Stimulated activated CD4-positive, alpha-beta T cell treated with anti-CD3 and anti-CD28 coated beads, Interleukin-1b, Interleukin-23, amount 100 ng/mL, for 24 hours (primary cell): Measurements from ENCODE around the gene VIPAS39.

Experiments used
- DNase-seq, 4 experiments: peaks; one replicate each; pipeline ENCODE4 v3.0.0-alpha.2; 2020; ENCODE audit warnings: low read depth in 4 of 4, low spot score in 1 of 4

The VIPAS39 gene

DNA sequence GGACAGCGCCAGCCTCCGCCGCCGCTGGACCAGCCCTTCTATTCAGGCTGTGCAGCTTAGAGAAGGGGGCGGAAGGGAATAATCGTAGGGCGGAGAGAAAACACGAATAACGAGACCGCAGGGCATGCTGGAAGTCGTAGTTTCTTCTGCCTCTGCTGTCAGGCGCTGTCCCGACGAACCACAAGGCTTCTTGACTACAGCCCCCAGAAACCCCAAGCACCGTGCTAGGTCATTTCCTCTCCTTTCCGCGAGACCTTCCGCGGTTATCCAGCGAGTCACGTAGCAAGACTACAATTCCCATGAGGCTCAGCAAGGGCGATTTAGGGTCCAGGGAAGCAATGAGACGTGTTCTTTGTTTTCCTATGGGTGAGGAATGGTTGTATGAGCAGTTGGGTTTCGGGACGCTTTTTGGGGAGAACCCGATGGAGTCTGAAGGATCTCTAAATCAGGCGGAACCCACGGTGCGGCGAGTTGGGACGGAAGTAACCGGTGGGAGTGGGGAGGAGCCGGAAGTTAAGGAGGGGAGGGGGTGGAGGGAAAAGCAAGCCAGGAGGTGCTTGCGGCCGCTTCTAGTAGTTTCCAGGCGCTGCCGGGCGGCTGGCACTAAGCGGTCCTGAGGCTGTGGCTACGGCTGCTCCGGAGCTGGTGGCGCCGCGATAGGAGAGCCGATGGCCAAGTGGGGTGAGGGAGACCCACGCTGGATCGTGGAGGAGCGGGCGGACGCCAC, at the start of gene VIPAS39, which contains the start of gene AHSA1:
VIPAS39 (minus strand) TSS at position 80 of the 727 bp plus-strand sequence. CDS start 3,499 bp downstream, outside the sequence.
AHSA1 (plus strand) TSS at position 572 of the 727 bp plus-strand sequence; CDS start at position 669, 97 bp downstream.
- peak; percentile 63 to 90 (median 80) for DNase-seq

- DNase-seq, result no peak
Observed at GRCh38 chr14:77505031-77505430, 47.6 kb upstream of the VIPAS39 start.

DNA sequence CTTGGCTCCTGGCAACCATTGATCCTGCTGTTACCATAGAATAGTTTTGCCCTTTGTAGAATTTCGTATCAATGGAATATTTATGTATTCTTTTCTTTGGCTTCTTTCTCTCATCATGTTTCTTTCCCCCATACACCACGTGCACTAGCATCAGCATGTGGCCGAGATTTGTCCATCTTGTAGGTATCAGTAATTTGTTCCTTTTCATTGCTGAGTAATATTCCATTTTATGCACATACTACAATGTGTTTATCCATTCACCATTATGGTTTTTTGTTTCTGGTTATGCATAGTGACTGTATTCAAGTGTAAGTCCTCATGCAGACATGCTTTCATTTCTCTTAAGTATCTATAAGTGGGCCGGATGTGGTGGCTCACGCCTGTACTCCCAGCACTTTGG, 45.7 kb upstream of the VIPAS39 start:
- no peak for DNase-seq

DNA sequence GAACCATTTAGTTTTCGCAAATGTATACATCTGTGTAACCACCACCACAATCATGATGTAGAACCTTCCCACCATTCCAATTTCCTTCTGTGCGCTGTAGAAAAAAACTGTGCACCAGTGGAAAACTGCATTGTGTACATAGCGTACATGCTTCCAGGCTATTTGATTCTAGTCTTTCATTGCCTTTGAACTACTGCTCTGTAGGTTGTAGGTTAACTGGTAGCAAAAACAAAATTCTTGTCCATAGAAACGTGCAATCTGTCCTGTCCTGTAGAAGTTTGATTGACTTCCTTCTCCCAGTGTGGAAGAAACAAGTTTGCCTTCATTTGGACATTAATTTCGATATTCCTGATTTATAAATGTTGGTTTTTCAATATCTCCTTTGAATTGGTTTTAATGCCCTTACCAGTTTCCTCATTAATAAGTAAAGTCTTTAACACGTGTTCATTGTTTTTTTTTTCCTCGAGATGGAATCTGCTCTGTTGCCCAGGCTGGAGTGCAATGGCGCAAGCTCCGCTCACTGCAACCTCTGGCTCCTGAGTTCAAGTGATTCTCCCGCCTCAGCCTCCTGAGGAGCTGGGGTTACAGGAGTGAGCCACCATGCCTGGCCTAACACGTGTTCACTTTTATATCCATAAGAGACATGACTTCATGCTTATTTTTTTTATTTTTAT, 44.8 kb upstream of the VIPAS39 start:
- no peak for DNase-seq

DNA sequence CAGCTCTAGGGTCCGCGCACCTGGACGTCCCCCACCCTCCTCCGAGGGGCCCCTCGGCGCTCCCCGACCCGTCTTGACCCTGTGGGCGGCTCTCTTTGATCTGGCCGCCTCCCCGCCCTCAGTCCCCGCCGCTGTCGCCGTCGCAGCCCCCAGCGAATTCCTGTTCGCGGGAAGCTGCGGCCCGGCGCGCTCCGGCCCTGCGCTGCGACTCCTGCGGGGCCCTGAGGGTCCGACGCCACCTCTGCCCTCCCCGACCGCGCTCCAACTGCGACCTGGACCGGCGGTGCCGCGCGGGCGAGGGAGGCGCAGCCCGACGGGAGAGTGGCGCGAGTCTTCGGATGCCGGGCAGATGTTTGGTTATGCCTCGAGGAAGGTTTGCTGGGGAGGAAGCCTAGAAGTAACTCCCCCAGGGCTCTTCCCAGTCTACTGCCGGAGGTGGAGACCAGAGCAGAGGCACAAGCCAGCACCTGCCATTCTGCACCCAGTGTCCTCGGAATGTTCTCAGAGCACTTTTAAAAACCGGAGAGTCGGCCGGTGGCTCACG, 41.7 kb upstream of the VIPAS39 start:
- DNase-seq, result no peak

DNA sequence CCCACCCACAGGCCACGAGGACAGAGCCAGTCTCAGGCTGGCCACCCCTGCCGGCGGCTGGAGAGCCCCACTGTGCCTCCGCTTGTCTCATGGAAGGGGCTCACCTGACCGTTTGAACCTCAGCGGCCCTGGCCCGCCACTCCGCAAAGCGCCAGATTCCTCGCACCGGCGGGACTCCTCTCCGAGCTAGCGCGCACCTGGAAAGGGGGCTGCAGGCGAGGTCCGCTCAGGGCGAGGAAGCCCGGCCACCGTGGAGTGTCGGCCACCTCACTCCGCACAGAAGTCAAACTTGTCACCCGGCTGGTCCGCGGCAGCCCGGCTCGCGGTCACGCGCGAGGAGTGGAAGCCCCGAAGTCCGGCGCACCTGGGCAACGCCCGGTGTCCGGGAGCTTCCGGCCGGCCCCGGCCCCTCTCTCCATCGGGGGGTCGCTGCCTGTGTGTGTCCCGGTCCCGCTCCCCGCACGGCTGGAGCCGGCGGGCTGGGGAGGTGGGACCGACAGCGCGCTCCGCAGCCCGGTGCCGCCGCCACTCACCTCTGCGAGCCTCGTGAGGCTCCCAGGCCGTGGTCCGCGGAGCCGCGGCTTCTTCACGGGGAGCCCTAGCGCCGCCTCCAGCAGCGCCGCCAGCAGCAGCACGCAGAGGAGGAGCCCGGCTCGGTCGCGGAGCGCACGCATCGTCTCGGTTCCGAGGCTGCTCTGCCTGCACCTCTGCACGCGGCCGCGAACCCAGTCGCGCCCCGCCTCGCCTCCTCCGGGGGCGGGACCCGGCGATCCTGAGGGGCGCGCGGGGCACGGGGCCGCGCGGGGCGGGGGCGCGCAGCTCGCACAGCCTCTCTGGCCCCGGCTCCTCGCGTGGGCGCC, 40.9 kb upstream of the VIPAS39 start, which contains the start of gene ISM2:
ISM2 (minus strand) TSS at position 697 of the 860 bp plus-strand sequence; CDS start at position 674, 23 bp downstream.
- DNase-seq, result peak in 3 of 4 experiments; percentile 15 to 37 (median 25)

DNA sequence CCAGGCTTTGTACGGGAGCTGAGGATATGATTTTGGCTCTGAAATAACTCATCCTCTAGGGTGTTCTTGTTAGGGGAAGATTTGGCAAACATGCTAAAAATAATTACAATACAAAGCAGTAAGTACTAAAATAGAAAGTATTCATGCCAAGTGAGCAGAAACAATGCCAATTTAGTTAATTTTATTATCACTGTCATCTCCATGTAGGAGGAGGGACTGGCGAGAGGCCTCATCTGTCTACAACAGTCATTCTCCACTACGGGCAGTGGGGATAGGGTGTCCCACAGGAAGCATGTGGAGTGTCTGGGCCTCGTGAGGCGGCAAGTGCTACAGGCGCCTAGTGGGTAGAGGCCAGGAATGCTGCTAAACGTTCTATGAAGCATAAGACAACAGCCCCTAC, 37.9 kb upstream of the VIPAS39 start:
- DNase-seq, result no peak

GRCh38 chr14:77491056-77491455, 33.7 kb upstream of the VIPAS39 start:
- no peak for DNase-seq

DNA sequence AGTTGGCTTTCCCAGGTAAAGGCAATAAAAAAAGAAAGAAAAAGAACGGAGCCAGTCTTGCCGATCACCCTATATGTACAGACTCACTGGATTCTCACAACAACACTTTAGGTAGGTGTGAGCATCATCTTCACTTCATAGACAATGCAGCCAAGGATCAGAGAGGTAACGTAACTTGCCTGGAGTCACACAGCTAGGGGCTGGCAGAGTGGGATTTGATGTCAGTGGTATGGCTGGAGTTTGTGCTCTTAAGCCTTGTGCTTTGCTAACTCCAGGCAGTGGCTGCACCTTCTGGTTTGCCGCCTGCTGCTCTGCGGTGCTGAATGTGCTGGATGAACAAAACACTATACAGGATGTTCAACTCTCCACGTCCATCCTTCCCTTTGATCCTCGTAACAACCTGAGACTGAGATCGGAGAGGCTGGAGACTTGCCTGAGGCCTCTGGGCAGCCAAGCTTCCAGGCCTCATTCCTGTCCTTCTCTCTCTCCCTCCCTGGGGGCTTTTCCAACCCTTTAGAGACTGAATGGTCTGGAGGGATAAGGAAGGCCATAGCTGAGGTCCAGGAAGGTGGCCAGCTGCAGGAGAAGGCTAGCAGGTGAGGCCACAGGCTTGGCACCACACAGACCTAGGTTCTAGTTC, 33.1 kb upstream of the VIPAS39 start:
- no peak for DNase-seq

- DNase-seq, result no peak
Observed at GRCh38 chr14:77489041-77489440, 31.6 kb upstream of the VIPAS39 start.

DNA sequence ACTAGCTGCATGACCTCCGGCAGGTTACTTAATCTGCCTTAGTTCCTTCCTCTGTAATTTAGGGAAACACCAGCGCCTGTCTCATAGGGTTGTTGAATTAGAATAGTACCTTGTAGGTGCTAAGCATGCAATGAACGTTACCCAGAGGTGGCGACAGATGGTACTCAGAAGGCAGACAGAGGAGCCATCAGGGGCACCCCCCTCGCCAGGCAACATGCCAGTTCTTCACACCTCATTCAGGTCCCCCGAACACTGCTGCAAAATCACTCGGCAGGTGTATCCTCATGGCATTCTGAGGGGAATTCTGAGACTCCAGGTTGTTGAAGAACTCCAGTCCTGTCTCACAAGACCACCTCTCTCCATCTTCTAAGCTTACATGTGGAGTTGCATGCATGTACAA, 31.2 kb upstream of the VIPAS39 start:
- DNase-seq, result no peak

GRCh38 chr14:77485901-77486678, 28.7 kb upstream of the VIPAS39 start:
- no peak for DNase-seq

DNA sequence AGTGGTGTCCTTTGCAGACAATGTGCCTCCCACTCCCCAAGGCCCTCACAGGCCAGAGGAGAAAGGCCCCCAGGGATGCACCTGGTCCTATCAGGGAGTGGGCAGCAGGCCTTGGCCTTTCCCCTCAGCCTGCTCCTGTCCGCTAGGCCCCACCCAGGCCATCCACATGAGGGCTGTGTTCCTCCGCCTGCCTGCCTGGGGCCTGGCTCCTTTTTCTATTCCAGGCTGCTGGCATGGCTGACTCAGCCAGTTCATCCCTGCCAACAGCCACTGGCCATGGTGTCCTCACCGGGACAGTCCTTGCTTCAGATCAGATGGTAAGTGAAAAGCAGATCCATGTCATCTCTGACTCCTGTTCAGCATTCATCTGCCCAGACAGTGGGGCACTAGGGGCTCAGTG, 27.9 kb upstream of the VIPAS39 start:
- DNase-seq, result no peak

GRCh38 chr14:77482422-77482821, 25.0 kb upstream of the VIPAS39 start:
- no peak for DNase-seq

DNA sequence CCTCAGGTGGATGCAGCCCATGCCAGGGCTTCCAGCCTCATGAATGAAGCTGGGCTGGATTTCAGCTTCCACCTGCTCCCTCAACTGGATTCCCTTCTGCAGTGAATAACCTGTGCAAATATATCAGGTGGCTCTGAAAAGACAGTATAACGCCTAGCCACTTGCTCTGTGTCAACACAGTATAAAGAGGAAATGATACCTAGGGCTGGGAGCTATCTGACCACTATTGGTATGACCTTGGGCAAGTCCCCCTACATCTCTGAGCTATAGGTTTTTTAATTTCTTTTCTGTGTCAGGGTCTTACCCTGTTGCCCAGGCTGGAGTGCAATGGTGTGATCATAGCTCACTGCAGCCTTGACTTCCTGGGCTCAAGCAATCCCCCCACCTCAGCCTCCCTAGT, 21.4 kb upstream of the VIPAS39 start:
- DNase-seq, result no peak

DNA sequence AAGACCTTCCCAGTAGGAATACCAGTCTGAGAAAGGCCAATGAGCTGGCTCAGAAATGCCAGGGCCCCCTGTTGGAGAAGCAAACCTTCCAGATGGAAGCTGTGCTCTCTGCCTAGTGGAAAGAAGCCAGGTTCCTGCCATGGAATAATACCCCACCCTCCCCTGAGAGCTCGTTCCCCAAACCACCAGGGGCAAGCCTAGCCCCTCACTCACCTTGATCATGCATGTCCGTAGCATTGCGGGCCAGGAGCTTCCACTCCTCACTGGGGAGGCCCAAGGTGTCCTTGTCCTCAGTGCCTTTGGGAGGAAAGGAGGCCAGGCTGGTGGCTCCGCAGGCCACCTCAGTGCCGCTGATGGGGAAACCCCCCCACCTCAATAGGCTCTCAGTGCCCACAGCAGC, 20.6 kb upstream of the VIPAS39 start:
- DNase-seq, result no peak

DNA sequence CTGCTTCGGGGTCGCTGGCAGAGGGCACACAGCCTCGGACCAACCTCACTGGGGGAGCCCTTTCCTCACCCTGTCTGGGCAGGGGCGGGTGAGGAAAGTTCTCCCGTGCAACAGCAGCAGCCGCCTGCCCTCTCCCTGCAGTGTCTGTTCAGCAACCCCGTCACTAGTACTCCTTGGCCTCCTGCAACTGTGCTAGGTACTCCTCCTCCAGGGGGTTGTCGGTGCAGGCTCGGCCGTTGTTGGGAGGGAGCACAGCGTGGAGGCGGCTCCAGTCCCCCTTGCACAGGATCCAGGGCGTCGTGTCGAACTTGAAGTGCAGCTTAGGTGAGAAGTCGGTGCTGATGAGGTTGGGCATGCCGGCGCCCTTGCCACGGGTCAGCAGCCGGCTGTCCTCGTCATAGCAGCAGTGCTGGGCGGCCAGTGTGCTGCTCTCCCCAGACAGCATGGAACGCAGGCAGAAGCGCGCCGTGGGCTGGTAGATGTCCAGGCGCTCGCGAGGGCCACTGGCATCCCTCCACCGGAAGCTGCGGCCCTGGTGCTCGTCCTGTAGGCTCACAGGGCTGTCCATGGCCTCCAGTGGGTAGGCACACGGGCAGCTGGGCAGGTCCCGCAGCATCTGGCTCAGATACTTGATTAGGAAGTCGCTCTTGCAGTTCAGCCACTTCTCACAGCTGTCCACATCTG, 18.2 kb upstream of the VIPAS39 start:
- DNase-seq, result no peak

- DNase-seq, result no peak
Observed at GRCh38 chr14:77474479-77475177, 17.2 kb upstream of the VIPAS39 start.

- DNase-seq, result no peak
Observed at GRCh38 chr14:77473921-77474320, 16.5 kb upstream of the VIPAS39 start.
